PFSK-1 (cell line): ENCODE results near the gene SYCN.

Experiments
- POLR2AphosphoS5 ChIP-seq: IDR thresholded peaks from 2 replicates; pipeline ENCODE4 v1.6.1; 2012; ENCODE audit warnings: low read depth, mild to moderate bottlenecking, control low read depth, low read length, moderate library complexity
- SIN3A ChIP-seq: IDR thresholded peaks from 2 replicates; pipeline ENCODE4 v1.6.1; 2012; ENCODE audit warnings: mild to moderate bottlenecking, low read length, moderate library complexity, borderline replicate concordance; ENCODE audit not compliant: insufficient read depth

DNA sequence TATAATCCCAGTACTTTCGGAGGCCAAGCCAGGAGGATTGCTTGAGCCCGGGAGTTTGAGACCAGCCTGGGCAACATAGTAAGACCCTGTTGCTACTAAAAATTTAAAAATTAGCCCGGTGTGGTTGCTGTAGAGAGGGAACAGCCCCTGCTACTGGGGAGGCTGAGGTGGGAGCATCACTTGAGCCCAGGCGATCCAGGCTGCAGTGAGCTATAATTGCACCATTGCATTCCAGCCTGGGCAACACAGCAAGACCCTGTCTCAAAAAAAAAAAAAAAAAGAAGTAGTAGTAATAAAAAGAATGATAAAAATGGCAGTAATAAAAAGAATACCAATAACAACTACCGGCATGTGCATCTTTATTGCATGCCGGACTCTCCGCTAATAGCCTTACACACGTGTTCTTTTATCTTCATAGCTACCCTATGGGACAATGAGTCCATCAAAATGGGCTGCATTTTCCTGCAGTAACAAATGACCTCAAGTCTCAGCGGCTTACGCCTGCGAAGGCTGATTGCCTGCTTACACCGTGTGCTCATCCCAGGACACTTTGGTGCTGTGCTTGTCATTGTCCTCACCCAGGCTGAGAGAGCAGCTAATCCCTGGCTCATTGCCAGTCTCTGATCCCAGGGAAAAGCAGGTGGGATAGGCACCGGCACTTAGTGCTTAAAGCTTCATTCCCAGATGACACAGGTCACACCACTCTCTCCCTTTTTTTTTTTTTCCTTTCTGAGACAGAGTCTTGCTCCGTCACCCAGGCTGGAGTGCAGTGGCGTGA lies 14.4 kb upstream of the SYCN start:
- no peak for TF ChIP-seq SIN3A
- TF ChIP-seq POLR2AphosphoS5, result no peak
